Memory B cell (primary cell): ENCODE results near the gene CNIH1.
"Not testable (repeated sequence)": the region's sequence is repeated elsewhere in the genome, so short reads cannot be mapped to it uniquely, and the experiment has no call there.

Experiments used
- ATAC-seq: fragments of 150-1000 bp; cut with Tn5 transposase; 2 replicates; pipeline ENCODE4 v1.10.0; 2021; ENCODE audit warnings: low read depth, mild to moderate bottlenecking, moderate library complexity
- DNase-seq, 2 donors: peaks; one replicate each; pipeline ENCODE4 v3.0.0; 2022; ENCODE audit warnings: low spot score in 2 of 2
- H3K27ac Mint-ChIP-seq: one replicate; pipeline ENCODE4 v1.8.0; 2022; ENCODE audit warnings: mild to moderate bottlenecking, moderate library complexity, mixed read lengths
- H3K27me3 Mint-ChIP-seq: one replicate; pipeline ENCODE4 v1.8.0; 2022; ENCODE audit warnings: mixed read lengths
- H3K36me3 Mint-ChIP-seq: one replicate; pipeline ENCODE4 v1.8.0; 2022; ENCODE audit warnings: mild to moderate bottlenecking, mixed read lengths
- H3K4me1 Mint-ChIP-seq: one replicate; pipeline ENCODE4 v1.8.0; 2022; ENCODE audit warnings: mixed read lengths
- H3K4me3 Mint-ChIP-seq: one replicate; pipeline ENCODE4 v1.8.0; 2022; ENCODE audit warnings: mild to moderate bottlenecking, moderate library complexity, mixed read lengths
- H3K9me3 Mint-ChIP-seq: one replicate; pipeline ENCODE4 v1.8.0; 2022; ENCODE audit warnings: mixed read lengths

CNIH1 gene

GRCh38 chr14:54478636-54479215, 37.6 kb upstream of the CNIH1 start:
- no peak for DNase-seq
- Mint-ChIP-seq H3K27me3 (no peaks in the 10 kb centered on the region), H3K4me1 (peaks cover 12% of the 10 kb centered on the region), H3K4me3 (no peak overlapping the region), H3K9me3 (no peaks in the 10 kb centered on the region), H3K36me3 (peaks cover 25% of the 10 kb centered on the region), H3K27ac (no peak overlapping the region)
- ATAC-seq = no peak

GRCh38 chr14:54475911-54476310, 34.7 kb upstream of the CNIH1 start:
- Mint-ChIP-seq H3K36me3 (peaks cover 19% of the 10 kb centered on the region), H3K4me3 (no peak overlapping the region), H3K9me3 (no peaks in the 10 kb centered on the region), H3K27me3 (no peaks in the 10 kb centered on the region), H3K27ac (peak overlapping the region; percentile 63), H3K4me1 (peaks cover 3% of the 10 kb centered on the region)
- no peak for DNase-seq
- ATAC-seq = no peak

- DNase-seq (no peak), ATAC-seq (no peak)
- Mint-ChIP-seq H3K9me3 (no peaks in the 10 kb centered on the region), H3K36me3 (peaks cover 21% of the 10 kb centered on the region), H3K27me3 (no peaks in the 10 kb centered on the region), H3K4me3 (no peak overlapping the region), H3K4me1 (peaks cover 3% of the 10 kb centered on the region), H3K27ac (peak overlapping the region; percentile 63)
Measured at GRCh38 chr14:54475187-54475899, 34.2 kb upstream of the CNIH1 start.

GRCh38 chr14:54474232-54474793, 33.1 kb upstream of the CNIH1 start:
- ATAC-seq (no peak), DNase-seq (no peak)
- Mint-ChIP-seq H3K27me3 (no peaks in the 10 kb centered on the region), H3K36me3 (peaks cover 21% of the 10 kb centered on the region), H3K9me3 (no peaks in the 10 kb centered on the region), H3K27ac (no peak overlapping the region), H3K4me3 (no peak overlapping the region), H3K4me1 (peaks cover 3% of the 10 kb centered on the region)

GRCh38 chr14:54472315-54472714, 31.1 kb upstream of the CNIH1 start:
- DNase-seq = no peak
- peaks cover 5% of the 10 kb centered on the region for H3K9me3 Mint-ChIP-seq
- peaks cover 3% of the 10 kb centered on the region for H3K4me1 Mint-ChIP-seq
- no peak overlapping the region for H3K27ac Mint-ChIP-seq
- peaks cover 21% of the 10 kb centered on the region for H3K36me3 Mint-ChIP-seq
- ATAC-seq = no peak
- H3K4me3 Mint-ChIP-seq = no peak overlapping the region
- no peaks in the 10 kb centered on the region for H3K27me3 Mint-ChIP-seq

GRCh38 chr14:54471641-54472040, 30.5 kb upstream of the CNIH1 start:
- H3K27me3 Mint-ChIP-seq = no peaks in the 10 kb centered on the region
- H3K36me3 Mint-ChIP-seq = peaks cover 24% of the 10 kb centered on the region
- no peak overlapping the region for H3K27ac Mint-ChIP-seq
- H3K4me3 Mint-ChIP-seq = no peak overlapping the region
- peaks cover 3% of the 10 kb centered on the region for H3K4me1 Mint-ChIP-seq
- DNase-seq (no peak), ATAC-seq (no peak)
- H3K9me3 Mint-ChIP-seq = peaks cover 8% of the 10 kb centered on the region

- Mint-ChIP-seq H3K27me3 (no peaks in the 10 kb centered on the region), H3K4me1 (peaks cover 2% of the 10 kb centered on the region), H3K4me3 (no peak overlapping the region), H3K27ac (no peak overlapping the region), H3K36me3 (peaks cover 20% of the 10 kb centered on the region), H3K9me3 (peaks cover 8% of the 10 kb centered on the region)
- ATAC-seq (no peak), DNase-seq (no peak)
Measured at GRCh38 chr14:54470701-54471100, 29.5 kb upstream of the CNIH1 start.

GRCh38 chr14:54467280-54467679, 26.1 kb upstream of the CNIH1 start:
- Mint-ChIP-seq H3K9me3 (peaks cover 8% of the 10 kb centered on the region), H3K27me3 (no peaks in the 10 kb centered on the region), H3K4me1 (no peaks in the 10 kb centered on the region), H3K4me3 (no peak overlapping the region), H3K36me3 (peaks cover 11% of the 10 kb centered on the region), H3K27ac (no peak overlapping the region)
- ATAC-seq = no peak
- DNase-seq = no peak

- Mint-ChIP-seq H3K27me3 (no peaks in the 10 kb centered on the region), H3K36me3 (peaks cover 11% of the 10 kb centered on the region), H3K4me3 (no peak overlapping the region), H3K4me1 (no peaks in the 10 kb centered on the region), H3K27ac (no peak overlapping the region), H3K9me3 (peaks cover 8% of the 10 kb centered on the region)
- ATAC-seq = no peak
- DNase-seq = no peak
Measured at GRCh38 chr14:54465654-54466053, 24.5 kb upstream of the CNIH1 start.

- H3K9me3 Mint-ChIP-seq = peaks cover 11% of the 10 kb centered on the region
- peaks cover 10% of the 10 kb centered on the region for H3K36me3 Mint-ChIP-seq
- no peak overlapping the region for H3K4me3 Mint-ChIP-seq
- no peaks in the 10 kb centered on the region for H3K4me1 Mint-ChIP-seq
- H3K27me3 Mint-ChIP-seq = no peaks in the 10 kb centered on the region
- no peak overlapping the region for H3K27ac Mint-ChIP-seq
- no peak for ATAC-seq
- DNase-seq = no peak
Measured at GRCh38 chr14:54462048-54462447, 20.9 kb upstream of the CNIH1 start.

- Mint-ChIP-seq H3K4me3 (no peak overlapping the region), H3K36me3 (peaks cover 8% of the 10 kb centered on the region), H3K27ac (no peak overlapping the region), H3K9me3 (peaks cover 9% of the 10 kb centered on the region), H3K4me1 (no peaks in the 10 kb centered on the region), H3K27me3 (no peaks in the 10 kb centered on the region)
- ATAC-seq (no peak), DNase-seq (no peak)
Measured at GRCh38 chr14:54459106-54459505, 17.9 kb upstream of the CNIH1 start.

- not testable (repeated sequence) for DNase-seq, H3K4me3 Mint-ChIP-seq, H3K36me3 Mint-ChIP-seq, ATAC-seq, H3K27ac Mint-ChIP-seq, H3K4me1 Mint-ChIP-seq, H3K27me3 Mint-ChIP-seq, H3K9me3 Mint-ChIP-seq
Measured at GRCh38 chr14:54458536-54458935, 17.4 kb upstream of the CNIH1 start.

- H3K9me3 Mint-ChIP-seq = peaks cover 9% of the 10 kb centered on the region
- H3K36me3 Mint-ChIP-seq = peaks cover 8% of the 10 kb centered on the region
- no peaks in the 10 kb centered on the region for H3K4me1 Mint-ChIP-seq
- DNase-seq = no peak
- ATAC-seq = no peak
- H3K27ac Mint-ChIP-seq = no peak overlapping the region
- H3K4me3 Mint-ChIP-seq = no peak overlapping the region
- H3K27me3 Mint-ChIP-seq = no peaks in the 10 kb centered on the region
Measured at GRCh38 chr14:54457609-54457996, 16.4 kb upstream of the CNIH1 start.

GRCh38 chr14:54456820-54457608, 15.8 kb upstream of the CNIH1 start:
- H3K27ac Mint-ChIP-seq, H3K27me3 Mint-ChIP-seq, H3K4me3 Mint-ChIP-seq, ATAC-seq, H3K4me1 Mint-ChIP-seq, H3K36me3 Mint-ChIP-seq, DNase-seq, H3K9me3 Mint-ChIP-seq: not testable (repeated sequence)
